Left ventricle myocardium inferior (tissue), 1 donor: ENCODE data around the gene CABLES2. TPM values are rescaled to one million over a fixed set of nuclear protein-coding genes. Genes with fewer than 3 reads are reported as not detected.

Experiments used
- DNase-seq: peaks from one replicate; pipeline ENCODE4 v3.0.0-alpha.2; 2020
- H3K27ac ChIP-seq: fragments of 200-600 bp; replicated peaks from 2 replicates; pipeline ENCODE4 v1.8.0; 2021
- H3K27me3 ChIP-seq: fragments of 200-600 bp; 2 replicates; pipeline ENCODE4 v1.8.0; 2021; ENCODE audit warnings: low read depth
- H3K36me3 ChIP-seq: fragments of 200-600 bp; 2 replicates; pipeline ENCODE4 v1.8.0; 2021
- H3K4me1 ChIP-seq: fragments of 200-600 bp; 2 replicates; pipeline ENCODE4 v1.8.0; 2021
- H3K4me3 ChIP-seq: fragments of 200-600 bp; 2 replicates; pipeline ENCODE4 v1.8.0; 2021; ENCODE audit warnings: mild to moderate bottlenecking, moderate library complexity
- H3K9me3 ChIP-seq: fragments of 200-600 bp; replicated peaks from 2 replicates; pipeline ENCODE4 v1.8.0; 2021
- intact Hi-C: fragments of 100-400 bp; cut with micrococcal nuclease; formaldehyde crosslinking; loops from one replicate; pipeline ENCODE4 v1.11.0; 2022
- total RNA-seq: library from RNA; stranded (reverse); fragmentation: NEBNext Ultra II Directional; extraction: Animal tissue kit (Norgen Biotek cat#: 25700); gene quantifications from one replicate; pipeline ENCODE4 v1.2.1, GENCODE V29; 2021
- TF ChIP-seq, protein P1 (sequence below): fragments of 200-600 bp; IDR thresholded peaks from 2 replicates; pipeline ENCODE4 v1.8.0; 2021; ENCODE audit warnings: antibody characterized with exemption, mild to moderate bottlenecking, borderline replicate concordance
- donor health status: DM: no; HTN: yes; CAD: no; lungs with severe emphysema.

Gene CABLES2
- total RNA-seq, 1 donor from 2014 or later: 12.0 TPM

DNA sequence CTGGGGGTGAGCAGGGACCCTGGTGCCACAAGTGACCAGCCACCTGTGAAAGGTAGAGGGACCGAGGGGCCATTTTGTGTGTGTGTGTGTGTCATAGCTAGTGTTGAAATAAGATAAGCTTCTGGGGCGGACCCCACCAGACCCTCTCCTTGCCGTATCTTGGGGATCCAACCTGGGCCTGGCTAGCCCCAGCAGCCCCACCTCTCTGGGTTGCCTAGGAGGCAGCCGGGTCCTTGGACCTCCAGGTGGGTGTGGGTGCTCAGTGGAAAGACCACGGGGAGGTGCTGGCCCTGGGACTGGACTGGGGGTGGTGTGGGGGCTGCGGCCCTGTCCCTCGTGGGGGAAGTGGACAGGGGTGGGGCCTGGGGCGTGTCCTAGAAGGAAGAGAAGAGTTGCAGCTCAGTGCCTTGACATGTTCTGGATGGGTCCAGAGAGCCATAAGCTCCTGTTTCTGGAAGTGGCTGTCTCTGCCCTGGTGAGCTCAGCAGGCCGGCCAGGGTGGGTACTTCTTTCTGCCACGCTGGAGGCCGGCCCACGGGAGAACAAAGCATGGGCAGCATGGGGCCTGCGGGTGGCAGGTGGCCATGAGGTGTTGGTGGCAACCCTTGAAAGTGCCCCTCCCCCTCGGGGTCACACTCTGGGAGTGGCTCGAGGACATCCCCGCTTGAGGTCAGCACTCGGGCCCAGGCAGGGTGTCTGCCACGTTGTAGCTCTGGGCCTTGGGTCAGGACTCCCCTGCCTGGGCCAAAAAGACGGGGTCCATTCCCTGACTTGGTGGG, 11.8 kb upstream of the CABLES2 start:
- peaks cover 56% of the 10 kb centered on the region for H3K27me3 ChIP-seq
- H3K9me3 ChIP-seq: no peaks in the 10 kb centered on the region
- no peaks in the 10 kb centered on the region for H3K4me1 ChIP-seq
- DNase-seq: no peak
- TF ChIP-seq, protein P1, sequence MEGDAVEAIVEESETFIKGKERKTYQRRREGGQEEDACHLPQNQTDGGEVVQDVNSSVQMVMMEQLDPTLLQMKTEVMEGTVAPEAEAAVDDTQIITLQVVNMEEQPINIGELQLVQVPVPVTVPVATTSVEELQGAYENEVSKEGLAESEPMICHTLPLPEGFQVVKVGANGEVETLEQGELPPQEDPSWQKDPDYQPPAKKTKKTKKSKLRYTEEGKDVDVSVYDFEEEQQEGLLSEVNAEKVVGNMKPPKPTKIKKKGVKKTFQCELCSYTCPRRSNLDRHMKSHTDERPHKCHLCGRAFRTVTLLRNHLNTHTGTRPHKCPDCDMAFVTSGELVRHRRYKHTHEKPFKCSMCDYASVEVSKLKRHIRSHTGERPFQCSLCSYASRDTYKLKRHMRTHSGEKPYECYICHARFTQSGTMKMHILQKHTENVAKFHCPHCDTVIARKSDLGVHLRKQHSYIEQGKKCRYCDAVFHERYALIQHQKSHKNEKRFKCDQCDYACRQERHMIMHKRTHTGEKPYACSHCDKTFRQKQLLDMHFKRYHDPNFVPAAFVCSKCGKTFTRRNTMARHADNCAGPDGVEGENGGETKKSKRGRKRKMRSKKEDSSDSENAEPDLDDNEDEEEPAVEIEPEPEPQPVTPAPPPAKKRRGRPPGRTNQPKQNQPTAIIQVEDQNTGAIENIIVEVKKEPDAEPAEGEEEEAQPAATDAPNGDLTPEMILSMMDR: no peak
- no peaks in the 10 kb centered on the region for H3K36me3 ChIP-seq
- intact Hi-C loops: no loop called here
- no peak overlapping the region for H3K4me3 ChIP-seq
- H3K27ac ChIP-seq: no peak overlapping the region

DNA sequence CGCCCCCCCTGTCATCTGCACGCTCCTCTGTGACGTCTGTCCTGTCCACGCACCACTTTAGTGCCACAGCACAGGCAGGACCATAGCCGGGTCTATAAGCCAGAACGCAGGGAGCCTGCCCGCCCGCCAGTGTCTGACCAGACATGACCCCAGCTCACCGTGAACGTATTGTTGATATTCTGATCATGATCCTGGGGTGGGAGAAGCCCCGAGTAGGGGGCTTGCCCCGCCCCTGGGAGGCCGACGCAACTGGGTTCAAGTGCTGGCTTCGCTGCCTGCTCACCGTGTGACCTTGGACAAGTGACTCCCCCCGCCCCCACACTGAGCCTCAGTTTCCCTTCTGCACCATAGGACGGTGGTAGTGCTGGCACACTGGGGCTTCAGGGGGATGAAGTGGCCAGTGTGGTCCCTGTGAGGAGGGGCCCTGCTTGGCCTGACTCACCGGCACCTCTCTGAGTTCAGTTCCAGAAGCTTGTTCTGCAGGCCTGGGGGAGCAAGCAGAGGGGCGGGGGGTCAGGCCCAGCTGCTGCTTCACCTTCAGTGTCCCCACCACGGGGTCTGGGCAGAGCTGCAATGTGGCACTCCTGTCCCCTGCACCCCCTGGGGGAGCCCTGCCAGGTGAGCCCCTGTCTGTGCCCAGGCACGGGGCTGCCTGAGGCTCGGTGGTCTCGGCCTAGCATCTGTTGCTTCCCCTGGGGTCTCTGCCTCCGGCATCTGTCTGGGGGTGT, 11.1 kb upstream of the CABLES2 start:
- H3K9me3 ChIP-seq: no peaks in the 10 kb centered on the region
- H3K27ac ChIP-seq: no peak overlapping the region
- TF ChIP-seq, protein P1: no peak
- no peak overlapping the region for H3K4me3 ChIP-seq
- no peaks in the 10 kb centered on the region for H3K36me3 ChIP-seq
- peaks cover 49% of the 10 kb centered on the region for H3K27me3 ChIP-seq
- no peaks in the 10 kb centered on the region for H3K4me1 ChIP-seq
- no peak for DNase-seq
- intact Hi-C loops: no loop called here

DNA sequence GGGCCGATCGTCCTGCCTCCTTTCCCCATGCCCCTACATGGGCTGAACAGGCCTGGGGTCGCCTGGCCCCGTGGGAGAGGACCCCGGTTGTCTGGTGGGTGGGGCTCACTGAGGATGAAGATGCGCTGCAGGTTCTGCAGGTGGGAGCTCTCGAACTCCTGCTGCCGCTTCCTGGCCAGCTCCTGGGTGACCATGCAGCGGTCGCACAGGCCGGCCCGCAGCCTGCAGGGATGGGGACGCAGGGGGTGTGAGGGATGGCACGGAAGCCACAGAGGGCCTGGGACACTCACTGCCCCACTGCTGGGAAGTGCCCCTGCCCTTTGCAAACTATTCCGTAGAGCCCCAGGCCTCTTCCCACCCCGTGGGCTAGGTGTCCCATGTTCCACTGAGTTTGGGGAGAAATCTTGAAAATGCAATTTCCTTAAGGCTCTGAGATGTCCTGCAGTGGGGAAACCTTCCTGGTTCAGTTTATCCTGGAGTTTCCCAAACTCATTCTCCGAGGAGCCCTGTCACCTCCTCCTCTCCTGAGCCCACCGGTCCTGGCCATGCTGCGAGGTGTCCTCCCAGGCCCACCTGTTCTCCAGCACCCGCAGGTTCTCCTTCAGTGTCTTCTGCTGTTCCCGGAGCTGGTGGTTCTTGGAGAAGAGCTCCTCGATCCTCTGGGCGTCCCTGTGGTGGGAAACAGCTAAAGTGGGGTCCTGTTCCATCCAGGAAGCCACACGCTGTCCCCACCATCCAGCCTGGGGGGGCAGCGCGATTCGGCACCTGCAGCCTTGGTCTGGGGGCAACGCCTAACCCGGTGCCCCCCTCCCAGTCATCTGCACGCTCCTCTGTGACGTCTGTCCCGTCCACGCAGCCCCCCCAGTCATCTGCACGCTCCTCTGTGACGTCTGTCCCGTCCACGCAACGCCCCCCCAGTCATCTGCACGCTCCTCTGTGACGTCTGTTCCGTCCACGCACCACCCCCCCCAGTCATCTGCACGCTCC, 9.9 kb upstream of the CABLES2 start:
- TF ChIP-seq, protein P1: no peak
- H3K27ac ChIP-seq: no peak overlapping the region
- peaks cover 44% of the 10 kb centered on the region for H3K27me3 ChIP-seq
- intact Hi-C loops: no loop called here
- H3K4me1 ChIP-seq: no peaks in the 10 kb centered on the region
- H3K36me3 ChIP-seq: no peaks in the 10 kb centered on the region
- no peak overlapping the region for H3K4me3 ChIP-seq
- no peak for DNase-seq
- H3K9me3 ChIP-seq: no peaks in the 10 kb centered on the region

DNA sequence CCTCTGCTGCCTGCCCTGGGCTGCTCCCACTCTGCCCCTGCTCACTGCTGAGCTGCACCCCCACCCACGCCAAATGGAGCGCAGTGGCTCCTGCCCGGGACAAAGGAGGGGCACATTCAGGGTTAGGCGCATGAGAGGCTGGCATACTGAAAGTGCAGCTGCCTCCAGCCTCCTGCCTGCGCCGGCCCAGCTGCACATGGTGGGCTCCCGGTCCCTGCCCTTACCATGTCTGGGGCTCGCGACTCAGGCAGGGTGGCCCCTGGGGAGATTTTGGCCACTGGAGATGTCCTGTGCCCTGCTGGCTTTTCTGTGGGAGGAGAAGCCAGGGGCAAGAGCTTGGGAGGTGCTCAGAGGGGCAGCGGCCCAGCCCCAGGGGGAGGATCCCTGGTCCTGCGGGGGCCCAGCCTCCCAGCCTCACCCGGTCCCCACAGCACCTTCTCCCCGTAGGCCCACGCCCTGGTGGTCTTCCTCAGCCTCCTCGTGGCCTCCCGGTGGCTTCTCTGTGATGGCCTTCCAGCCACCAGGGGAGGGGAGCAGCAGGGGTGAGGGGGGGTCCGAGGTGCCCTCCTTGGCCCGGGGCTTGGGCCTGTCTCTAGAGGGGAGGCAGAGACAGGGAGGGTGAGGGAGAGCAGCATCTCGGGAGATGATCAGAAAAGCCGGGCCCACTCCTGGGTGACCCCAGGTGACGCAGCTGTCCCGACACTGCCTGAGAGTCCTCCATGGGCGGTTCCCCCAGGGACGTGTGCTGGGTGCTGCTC, 8.4 kb upstream of the CABLES2 start:
- no peak overlapping the region for H3K4me3 ChIP-seq
- H3K9me3 ChIP-seq: no peaks in the 10 kb centered on the region
- H3K27me3 ChIP-seq: peaks cover 44% of the 10 kb centered on the region
- intact Hi-C loops: no loop called here
- DNase-seq: no peak
- peaks cover 2% of the 10 kb centered on the region for H3K4me1 ChIP-seq
- TF ChIP-seq, protein P1: no peak
- H3K27ac ChIP-seq: no peak overlapping the region
- no peaks in the 10 kb centered on the region for H3K36me3 ChIP-seq
